K562 (cell line): Measurements from ENCODE around the gene UBR3. TPM values are rescaled to one million over a fixed set of nuclear protein-coding genes. Genes with fewer than 3 reads are reported as not detected.
A peak's percentile ranks its signal among the peaks of the same experiment; 100 is the strongest.

Experiments
- ADNP ChIP-seq: fragments of 200-800 bp; sonication (Bioruptor generic); IDR thresholded peaks from 2 replicates; pipeline ENCODE4 v1.6.1; 2016; ENCODE audit warnings: missing genetic modification characterization, missing compliant biosample characterization
- CEBPG ChIP-seq, 3 experiments: fragments of 200-800 bp in 1 of 3; sonication (Bioruptor generic) in 1 of 3; sonication (generic) in 1 of 3; formaldehyde crosslinking in 1 of 3; IDR thresholded peaks in 2 of 3; conservative IDR thresholded peaks in 1 of 3; 2 replicates each; pipeline versions ENCODE4 v1.6.1 to v1.8.0; 2016 to 2022; ENCODE audit warnings: missing compliant biosample characterization in 2 of 3, missing genetic modification characterization in 2 of 3, mild to moderate bottlenecking in 1 of 3, missing genetic modification reagents in 1 of 3
- DEAF1 ChIP-seq: fragments of 450-650 bp; formaldehyde crosslinking; IDR thresholded peaks from 2 replicates; pipeline ENCODE4 v1.4.0; 2020; ENCODE audit warnings: mild to moderate bottlenecking, moderate library complexity
- FOXK2 ChIP-seq, 2 experiments: fragments of 450-650 bp; IDR thresholded peaks in 1 of 2; conservative IDR thresholded peaks in 1 of 2; 2 replicates each; pipeline ENCODE4 v1.6.1; 2016; ENCODE audit warnings: low read depth in 2 of 2, mild to moderate bottlenecking in 1 of 2
- HDAC2 ChIP-seq: fragments of 450-650 bp; IDR thresholded peaks from 2 replicates; pipeline ENCODE4 v1.6.1; 2016; ENCODE audit warnings: mild to moderate bottlenecking
- JUND ChIP-seq, 2 experiments: IDR thresholded peaks; 2 replicates in 1 of 2; 3 replicates in 1 of 2; pipeline ENCODE4 v1.6.1; 2011; ENCODE audit warnings: borderline replicate concordance in 2 of 2, low read depth in 2 of 2, low read length in 2 of 2, improper control_type of control experiment in 1 of 2, missing biosample characterization in 1 of 2, missing genetic modification characterization in 1 of 2, missing genetic modification reagents in 1 of 2
- POLR2B ChIP-seq: fragments of 450-650 bp; IDR thresholded peaks from 2 replicates; pipeline ENCODE4 v1.6.1; 2018; ENCODE audit warnings: low read depth; ENCODE audit not compliant: partially characterized antibody
- POLR2G ChIP-seq: fragments of 200-400 bp; formaldehyde crosslinking; IDR thresholded peaks from 2 replicates; pipeline ENCODE4 v1.6.1; 2017; ENCODE audit warnings: low read depth, mild to moderate bottlenecking, antibody characterized with exemption, low read length, moderate library complexity
- TAF9B ChIP-seq: fragments of 450-650 bp; IDR thresholded peaks from 2 replicates; pipeline ENCODE4 v1.6.1; 2018; ENCODE audit warnings: mild to moderate bottlenecking; ENCODE audit not compliant: partially characterized antibody
- TFAM ChIP-seq: fragments of 250-450 bp; sonication (Bioruptor Pico); conservative IDR thresholded peaks from 2 replicates; pipeline ENCODE4 v1.5.0; 2021; ENCODE audit warnings: mild to moderate bottlenecking, moderate library complexity
- ZEB2 ChIP-seq: fragments of 450-650 bp; IDR thresholded peaks from 2 replicates; pipeline ENCODE4 v1.6.1; 2016
- ZNF175 ChIP-seq: fragments of 200-800 bp; sonication (Bioruptor generic); IDR thresholded peaks from 2 replicates; pipeline ENCODE4 v1.6.1; 2016; ENCODE audit warnings: low read depth, mild to moderate bottlenecking, missing genetic modification characterization, missing compliant biosample characterization
- ZNF644 ChIP-seq: fragments of 200-800 bp; sonication (Bioruptor generic); IDR thresholded peaks from 2 replicates; pipeline ENCODE4 v1.6.1; 2016; ENCODE audit warnings: low read depth, missing genetic modification characterization, missing compliant biosample characterization
- polyA plus RNA-seq, 8 experiments: library from polyadenylated mRNA; depleted of rRNA in 4 of 8; stranded (reverse) in 5 of 8; unstranded in 3 of 8; fragments of >200 nt; fragmentation: Nextera tagmentation in 2 of 8; fragmentation: Illumina TruSeq in 1 of 8; extraction: Ambion mirVana in 2 of 8; extraction: Trizol in 1 of 8; gene quantifications; 2 replicates each; pipeline versions ENCODE4 v1.2.1 to v1.2.3, GENCODE V29; 2011 to 2014; ENCODE audit warnings: inconsistent platforms in 1 of 8, missing spikeins in 1 of 8
- total RNA-seq, 7 experiments: library from RNA; depleted of rRNA in 6 of 7; stranded (reverse); fragments of >200 nt in 6 of 7; fragmentation: Illumina TruSeq in 2 of 7; extraction: Trizol in 2 of 7; gene quantifications; 2 replicates each; pipeline versions ENCODE4 v1.2.1 to v1.2.3, GENCODE V29; 2011 to 2021; ENCODE audit warnings: low replicate concordance in 1 of 7
- TF ChIP-seq, protein P1 (sequence below): sonication (generic); formaldehyde crosslinking; IDR thresholded peaks from 2 replicates; pipeline ENCODE4 v1.4.0; 2020; ENCODE audit warnings: mild to moderate bottlenecking, missing genetic modification reagents

Gene UBR3
- total and polyA plus RNA-seq, 9 of the 15 experiments (the other 6 are each of a cell fraction or from before 2014, with no cell fraction given), result 14.4 to 63.5 (median 40.4) TPM

DNA sequence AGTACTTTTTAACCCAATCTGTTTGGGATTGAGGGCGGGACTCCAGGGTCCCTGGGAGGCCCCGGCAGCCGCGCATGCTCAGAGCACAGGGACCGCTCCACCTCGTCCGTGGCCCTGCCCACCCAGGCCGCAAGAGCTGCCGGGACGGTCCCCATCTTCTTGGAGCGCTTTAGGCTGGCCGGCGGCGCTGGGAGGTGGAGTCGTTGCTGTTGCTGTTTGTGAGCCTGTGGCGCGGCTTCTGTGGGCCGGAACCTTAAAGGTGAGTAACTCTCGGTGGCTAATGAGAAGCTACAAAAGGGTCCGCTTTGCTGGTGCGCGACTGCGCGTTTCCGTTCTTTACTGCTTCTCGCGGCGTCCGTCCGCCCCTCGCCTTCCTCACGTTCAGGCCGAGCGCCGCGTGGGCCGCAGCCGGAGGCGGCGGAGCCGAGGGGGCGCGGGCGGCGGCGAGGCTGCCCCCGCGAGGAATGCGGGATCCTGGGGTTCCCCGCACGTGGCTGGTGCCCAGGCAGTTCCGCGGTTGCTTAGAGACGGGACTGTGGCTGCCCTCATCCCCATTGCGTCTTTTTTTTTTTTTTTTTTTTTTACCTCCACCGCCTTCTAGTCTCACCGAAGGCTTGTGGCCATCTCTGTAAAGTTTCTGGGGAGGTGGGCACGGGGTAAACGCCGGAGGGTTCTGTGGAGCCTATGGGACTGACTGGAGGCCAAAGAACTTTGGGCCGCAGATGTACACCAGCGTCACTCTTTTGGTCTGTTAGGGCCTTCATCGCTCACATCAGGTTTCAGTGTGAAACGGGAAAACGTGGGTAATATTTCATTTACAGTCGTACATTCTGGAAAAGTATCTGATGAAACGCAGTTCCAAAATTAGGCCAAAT lies 28.3 kb upstream of the UBR3 start, which contains the start of gene SSB (continued):
- TF ChIP-seq POLR2G, result peak; percentile 99
- TF ChIP-seq, protein P1, sequence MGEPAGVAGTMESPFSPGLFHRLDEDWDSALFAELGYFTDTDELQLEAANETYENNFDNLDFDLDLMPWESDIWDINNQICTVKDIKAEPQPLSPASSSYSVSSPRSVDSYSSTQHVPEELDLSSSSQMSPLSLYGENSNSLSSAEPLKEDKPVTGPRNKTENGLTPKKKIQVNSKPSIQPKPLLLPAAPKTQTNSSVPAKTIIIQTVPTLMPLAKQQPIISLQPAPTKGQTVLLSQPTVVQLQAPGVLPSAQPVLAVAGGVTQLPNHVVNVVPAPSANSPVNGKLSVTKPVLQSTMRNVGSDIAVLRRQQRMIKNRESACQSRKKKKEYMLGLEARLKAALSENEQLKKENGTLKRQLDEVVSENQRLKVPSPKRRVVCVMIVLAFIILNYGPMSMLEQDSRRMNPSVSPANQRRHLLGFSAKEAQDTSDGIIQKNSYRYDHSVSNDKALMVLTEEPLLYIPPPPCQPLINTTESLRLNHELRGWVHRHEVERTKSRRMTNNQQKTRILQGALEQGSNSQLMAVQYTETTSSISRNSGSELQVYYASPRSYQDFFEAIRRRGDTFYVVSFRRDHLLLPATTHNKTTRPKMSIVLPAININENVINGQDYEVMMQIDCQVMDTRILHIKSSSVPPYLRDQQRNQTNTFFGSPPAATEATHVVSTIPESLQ (CRISPR knock-in tag), result no peak
- no peak for TF ChIP-seq ADNP (tag)
- peak; percentile 63 for TF ChIP-seq TAF9B
- 0 out of 2 replicates have a peak, but pooled peaks have one; percentile 26 for TF ChIP-seq HDAC2
- no peak for TF ChIP-seq ZEB2
- no peak for TF ChIP-seq TFAM
- 0 out of 2 replicates have a peak, but pooled peaks have one; percentile 41 for TF ChIP-seq CEBPG (CRISPR knock-in tag; IDR thresholded peaks at IDR 0.05)
- TF ChIP-seq CEBPG (tag; conservative IDR thresholded peaks at IDR 0.05 in 1 of 2, IDR thresholded peaks at IDR 0.05 in 1 of 2), result no peak
- TF ChIP-seq FOXK2 (conservative IDR thresholded peaks at IDR 0.05 in 1 of 2, IDR thresholded peaks at IDR 0.05 in 1 of 2; ENCODE audit: low read depth in 2 of 2), result peak; percentile 63 to 88
- no peak for TF ChIP-seq DEAF1 (CRISPR knock-in tag)
- TF ChIP-seq POLR2B, result peak; percentile 98
- TF ChIP-seq ZNF175 (CRISPR knock-in tag), result no peak
- no peak for TF ChIP-seq ZNF644 (tag)
- TF ChIP-seq JUND (IDR thresholded peaks at IDR 0.05; ENCODE audit: borderline replicate concordance, low read depth, low read length), result peak; percentile 46
- no peak for TF ChIP-seq JUND (tag; IDR thresholded peaks at IDR 0.05; ENCODE audit: borderline replicate concordance, low read depth, low read length)
